C4-2B (cell line): ENCODE data around the gene FOXQ1.

ENCODE experiments used
- CTCF ChIP-seq: fragments of 450-650 bp; conservative IDR thresholded peaks from 2 replicates; pipeline ENCODE4 v1.5.1; 2017; ENCODE audit warnings: mild to moderate bottlenecking
- ZFX ChIP-seq: fragments of 450-650 bp; IDR thresholded peaks from 2 replicates; pipeline ENCODE4 v1.6.1; 2017

DNA sequence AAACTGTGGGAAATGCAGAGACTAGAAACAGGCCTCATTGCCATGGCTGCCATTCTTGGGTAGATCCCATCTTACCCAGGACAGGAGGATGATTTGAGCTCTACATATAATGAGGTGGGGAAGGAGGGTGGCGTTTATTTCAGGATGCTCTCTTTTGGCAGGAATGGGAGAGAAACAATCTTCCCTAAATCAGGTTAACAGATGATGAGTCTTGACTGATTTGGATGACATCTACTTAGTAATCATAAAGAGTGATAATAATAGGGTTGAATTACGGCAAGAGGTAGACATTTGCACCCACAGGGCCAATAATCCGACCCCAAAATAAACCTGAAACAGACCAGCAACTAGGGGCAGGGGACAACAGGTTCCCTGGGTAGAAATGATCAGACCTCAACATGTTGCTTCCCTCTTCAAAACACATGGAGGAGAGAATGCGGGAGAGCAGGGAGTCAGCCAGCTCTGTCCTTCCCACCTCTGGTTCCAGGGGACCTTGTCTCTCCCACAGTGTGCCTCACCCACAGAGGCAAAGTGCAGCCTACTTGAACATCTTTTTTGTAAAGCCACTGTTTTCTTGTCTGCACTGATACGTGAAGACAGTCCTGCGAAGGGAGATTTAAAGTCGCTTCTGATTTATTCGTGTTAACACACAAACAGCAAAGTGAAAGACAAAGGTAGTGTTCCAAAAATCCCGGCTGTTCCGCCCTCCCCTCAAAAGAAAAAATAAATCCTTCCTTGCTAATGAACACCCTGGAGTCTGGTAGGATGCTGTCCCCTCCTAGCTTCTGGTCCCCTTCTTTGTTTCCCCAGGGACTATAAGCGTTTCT is 3.9 kb downstream of the FOXQ1 start:
- TF ChIP-seq CTCF, result no peak
- TF ChIP-seq ZFX, result no peak
